A673 (cell line): ENCODE measurements around the gene PRODH.

Experiments used
- CTCF ChIP-seq: fragments of 300-800, 200-600 bp; sonication (generic); conservative IDR thresholded peaks from 2 replicates; pipeline ENCODE4 v1.5.1; 2017; ENCODE audit warnings: low read depth, mild to moderate bottlenecking, antibody characterized with exemption, low read length, moderate library complexity, mixed read lengths
- EZH2 ChIP-seq: fragments of 200-600 bp; sonication (generic); IDR thresholded peaks from 2 replicates; pipeline ENCODE4 v1.6.1; 2017; ENCODE audit warnings: borderline replicate concordance, low read depth, mild to moderate bottlenecking, mixed read lengths, antibody characterized with exemption, low read length; ENCODE audit not compliant: poor library complexity, severe bottlenecking

GRCh38 chr22:18970176-18970947 lies 34.3 kb upstream of the PRODH start:
- TF ChIP-seq CTCF (0 out of 2 replicates have a peak, but pooled peaks have one; percentile 8), EZH2 (no peak)
